Stimulated activated CD4-positive, alpha-beta T cell treated with anti-CD3 and anti-CD28 coated beads, Interleukin-2, amount 100 ng/mL, for 48 hours (primary cell): ENCODE measurements around the gene RAB31.
"Not testable (repeated sequence)": the region's sequence is repeated elsewhere in the genome, so short reads cannot be mapped to it uniquely, and the experiment has no call there.

Source experiments
- DNase-seq, 2 donors: peaks; one replicate each; pipeline ENCODE4 v3.0.0-alpha.2; 2020

RAB31 gene

DNA sequence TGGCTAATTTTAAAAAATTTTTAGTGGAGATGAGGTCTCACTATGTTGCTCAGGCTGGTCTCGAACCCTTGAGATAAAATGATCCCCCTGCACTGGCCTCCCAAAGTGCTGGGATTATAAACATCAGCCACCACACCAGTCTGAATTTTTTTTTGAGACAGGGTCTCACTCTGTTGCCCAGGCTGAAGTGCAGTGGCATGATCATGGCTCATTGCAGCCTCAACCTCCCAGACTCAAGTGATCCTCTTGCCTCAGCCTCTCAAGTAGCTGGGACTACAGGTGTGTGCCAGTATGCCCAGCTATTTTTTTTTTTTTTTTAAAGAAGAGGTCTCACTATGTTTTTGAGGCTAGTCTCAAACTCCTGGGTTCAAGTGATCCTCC is 191.4 kb downstream of the RAB31 start:
- DNase-seq = not testable (repeated sequence)

DNA sequence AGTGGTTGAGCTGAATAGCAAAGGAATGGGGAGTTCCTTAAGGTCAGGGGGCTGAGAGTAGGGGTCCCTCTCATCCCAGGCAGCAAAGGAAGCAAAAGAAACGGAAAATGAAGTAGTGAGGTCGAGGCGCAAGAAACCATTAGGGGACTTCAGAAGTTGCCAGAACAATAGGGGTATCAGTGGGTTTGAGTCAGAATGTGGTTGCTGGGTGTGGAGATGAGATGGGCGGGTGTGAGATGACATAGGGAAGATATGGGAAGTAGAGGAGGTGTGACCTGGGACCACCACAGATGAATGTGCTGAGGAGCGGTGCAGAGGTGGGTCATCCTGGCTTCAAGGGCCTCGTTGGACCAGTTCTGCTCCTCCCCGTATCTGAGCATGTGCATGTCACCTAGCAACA is 192.6 kb downstream of the RAB31 start:
- DNase-seq = no peak

DNA sequence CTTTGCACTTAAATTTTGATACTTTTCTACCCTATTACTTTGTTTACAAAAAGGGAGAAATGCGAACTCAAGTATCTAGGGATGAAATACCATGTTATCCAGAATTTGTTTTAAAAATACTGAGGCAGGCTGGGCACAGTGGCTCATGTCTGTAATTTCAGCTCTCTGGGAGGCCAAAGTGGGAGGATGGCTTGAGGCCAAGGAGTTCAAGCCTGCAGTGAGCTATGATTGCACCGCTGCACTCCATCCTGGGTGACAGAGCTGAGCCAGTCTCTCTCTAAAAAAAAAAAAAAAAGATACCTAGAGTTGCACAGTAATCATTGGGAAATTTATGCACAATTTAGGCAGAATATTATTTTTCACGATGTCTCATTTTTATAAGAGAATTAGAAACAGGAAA is 193.3 kb downstream of the RAB31 start:
- DNase-seq = no peak

DNA sequence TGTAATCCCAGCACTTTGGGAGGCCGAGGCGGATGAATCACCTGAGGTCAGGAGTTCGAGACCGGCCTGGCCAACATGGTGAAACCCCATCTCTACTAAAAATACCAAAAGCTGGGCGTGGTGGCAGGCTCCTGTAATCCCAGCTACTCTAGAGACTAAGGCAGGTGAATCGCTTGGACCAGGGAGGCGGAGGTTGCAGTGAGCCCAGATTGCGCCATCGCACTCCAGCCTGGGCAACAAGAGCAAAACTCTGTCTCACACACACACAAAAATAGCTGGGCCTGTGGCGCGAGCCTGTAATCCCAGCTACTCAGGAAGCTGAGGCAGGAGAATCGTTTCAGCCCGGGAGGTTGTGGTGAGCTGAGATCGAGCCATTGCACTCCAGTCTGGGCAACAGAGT is 194.2 kb downstream of the RAB31 start:
- not testable (repeated sequence) for DNase-seq

DNA sequence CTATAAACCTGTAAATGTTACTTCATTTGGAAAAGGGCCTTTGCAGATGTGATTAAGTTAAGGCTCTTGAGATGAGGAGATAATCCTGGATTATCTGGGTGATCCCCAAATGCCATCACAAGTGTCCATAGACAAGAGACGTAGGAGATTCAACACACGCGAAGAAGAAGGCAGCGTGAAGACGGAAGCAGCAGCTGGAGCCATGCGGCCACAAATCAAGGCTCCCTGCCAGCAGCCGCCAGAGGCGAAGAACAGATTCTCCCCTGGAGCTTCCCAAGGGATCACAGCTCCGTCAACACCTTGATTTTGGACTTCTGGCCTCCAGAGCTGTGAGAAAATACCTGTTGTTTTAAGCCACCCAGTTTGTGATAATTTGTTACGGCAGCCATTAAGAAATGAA is 194.7 kb downstream of the RAB31 start:
- no peak for DNase-seq

DNA sequence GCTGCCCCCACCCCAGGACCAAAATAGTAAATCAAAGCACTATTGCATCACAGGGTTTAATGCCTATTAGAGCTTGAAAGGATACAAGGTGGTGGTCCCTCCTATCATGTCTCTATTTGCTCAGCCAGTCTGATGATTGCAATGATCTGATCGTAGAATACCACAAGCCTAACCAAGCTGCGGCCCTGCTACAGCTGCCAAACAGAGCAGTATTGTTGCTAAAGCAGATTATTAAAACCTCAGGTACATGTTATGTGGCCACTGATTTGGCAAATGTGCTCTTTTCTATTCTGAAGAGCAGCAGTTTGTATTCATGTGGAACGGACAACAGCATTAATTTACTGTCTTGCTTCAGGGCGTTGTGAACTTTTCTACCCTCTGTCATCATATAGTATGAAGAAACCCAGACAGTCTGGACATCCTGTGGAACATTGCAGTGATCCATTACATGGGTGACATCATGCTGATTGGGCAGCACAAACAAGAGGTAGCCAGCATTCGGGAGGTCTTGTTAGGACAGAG is 197.4 kb downstream of the RAB31 start:
- no peak for DNase-seq

DNA sequence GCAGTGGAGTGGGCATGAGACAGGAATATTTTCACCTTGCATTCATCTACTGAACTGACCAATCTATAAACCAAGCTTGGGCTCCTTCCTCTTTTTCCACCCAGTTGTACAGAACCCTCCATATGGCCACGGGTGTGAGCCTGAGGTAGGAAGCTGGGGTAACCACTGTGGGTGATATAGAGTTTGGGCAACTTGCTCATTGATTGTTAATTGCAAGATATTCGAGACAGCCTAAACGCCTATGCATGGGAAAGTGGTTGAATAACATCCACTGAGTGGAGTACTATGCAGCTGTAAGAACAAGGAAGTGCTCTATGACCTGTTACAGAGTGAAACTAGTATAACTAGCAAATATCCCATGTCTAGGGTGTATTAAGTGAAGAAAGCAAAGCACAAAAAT is 198.4 kb downstream of the RAB31 start:
- no peak for DNase-seq

DNA sequence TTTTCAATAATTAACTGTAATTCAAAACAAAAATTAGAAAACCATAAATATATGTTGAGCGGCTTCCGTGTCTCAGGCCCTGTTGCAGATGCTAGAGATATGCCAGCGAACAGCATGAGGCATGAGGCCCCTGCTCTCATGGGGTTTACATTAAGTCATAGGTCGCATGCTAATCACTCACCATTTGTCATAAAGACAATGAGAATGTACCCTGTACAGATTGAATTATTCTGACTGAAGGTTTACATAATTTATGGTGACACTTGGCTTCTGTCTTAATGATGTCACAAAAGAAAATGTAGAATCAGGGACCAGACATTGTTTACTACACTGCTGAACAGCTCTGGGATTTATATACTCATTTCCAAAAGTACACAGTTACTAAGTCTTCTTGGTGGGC is 199.8 kb downstream of the RAB31 start:
- no peak for DNase-seq

DNA sequence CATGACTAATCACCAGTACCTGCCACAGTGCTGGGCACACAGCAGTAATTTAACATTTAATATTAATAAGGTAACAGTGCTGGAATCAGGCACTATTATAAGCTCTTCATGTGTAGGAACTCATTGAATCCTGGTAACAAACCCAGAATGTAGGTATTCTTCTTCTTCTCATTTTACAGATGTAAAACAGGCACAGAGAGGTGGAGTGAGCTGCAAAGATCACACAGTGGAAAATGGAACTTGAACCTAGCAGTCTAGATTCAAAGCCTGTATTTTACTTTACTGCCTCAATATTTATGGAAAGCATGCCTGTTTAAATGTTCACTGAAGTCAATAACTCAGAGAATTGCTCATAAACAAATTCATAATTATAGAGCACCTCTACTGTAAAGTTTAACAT is 202.0 kb downstream of the RAB31 start:
- no peak for DNase-seq

DNA sequence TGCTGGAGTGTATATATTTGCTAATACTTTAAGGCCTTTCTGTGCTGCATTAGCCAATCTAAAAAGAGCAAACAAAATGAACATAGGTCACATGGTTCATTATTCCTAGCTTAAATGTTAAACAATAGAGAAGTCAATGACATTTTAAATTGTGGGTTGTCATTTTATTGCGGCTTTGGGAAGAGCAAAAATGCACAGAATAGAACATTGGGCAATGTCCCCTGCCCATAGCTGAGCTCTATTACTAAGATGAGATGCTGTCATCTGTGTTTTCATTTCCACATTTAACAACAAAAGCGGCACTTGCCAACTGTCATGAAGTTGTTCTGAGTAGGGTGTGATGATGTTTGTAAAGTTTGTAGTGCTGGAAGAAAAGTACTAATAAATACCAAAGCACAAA is 202.6 kb downstream of the RAB31 start:
- DNase-seq = no peak

DNA sequence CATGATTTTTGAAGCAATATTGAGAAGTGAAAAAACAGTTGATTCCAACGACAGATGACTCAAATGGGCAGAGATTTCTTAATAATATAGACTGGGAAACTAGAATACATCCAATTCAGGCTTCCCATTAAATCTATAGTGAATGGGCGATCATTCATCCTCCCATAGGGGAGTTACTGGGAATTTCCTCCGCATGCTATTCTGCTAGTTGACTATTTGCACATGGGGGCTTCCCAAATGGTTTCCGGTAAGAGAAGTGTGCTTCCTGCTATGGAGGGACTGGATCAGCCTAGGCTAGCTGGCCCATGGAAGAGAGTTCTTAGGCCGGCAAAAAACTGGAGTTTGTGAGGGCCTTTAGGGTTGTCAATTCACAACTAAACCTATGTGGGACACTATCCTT is 203.1 kb downstream of the RAB31 start:
- DNase-seq = no peak
